Choroid plexus epithelial cell (primary cell): ENCODE results near the gene OLFML1.

Source experiments
- DNase-seq: peaks from one replicate; pipeline ENCODE4 v3.0.0-alpha.2; 2010; ENCODE audit warnings: low read depth
- H3K4me3 ChIP-seq: 2 replicates; pipeline ENCODE4 v1.5.1; 2011; ENCODE audit warnings: low read depth, mild to moderate bottlenecking, control low read depth, low read length, moderate library complexity
- TF ChIP-seq, protein P1 (sequence below): conservative IDR thresholded peaks from 2 replicates; pipeline ENCODE4 v1.5.1; 2011; ENCODE audit warnings: low read depth, mild to moderate bottlenecking, control low read depth, inconsistent platforms, low read length, moderate library complexity

The OLFML1 gene

GRCh38 chr11:7545611-7546010 lies 60.3 kb downstream of the OLFML1 start:
- no peak for DNase-seq
- H3K4me3 ChIP-seq = no peak overlapping the region
- TF ChIP-seq, protein P1, sequence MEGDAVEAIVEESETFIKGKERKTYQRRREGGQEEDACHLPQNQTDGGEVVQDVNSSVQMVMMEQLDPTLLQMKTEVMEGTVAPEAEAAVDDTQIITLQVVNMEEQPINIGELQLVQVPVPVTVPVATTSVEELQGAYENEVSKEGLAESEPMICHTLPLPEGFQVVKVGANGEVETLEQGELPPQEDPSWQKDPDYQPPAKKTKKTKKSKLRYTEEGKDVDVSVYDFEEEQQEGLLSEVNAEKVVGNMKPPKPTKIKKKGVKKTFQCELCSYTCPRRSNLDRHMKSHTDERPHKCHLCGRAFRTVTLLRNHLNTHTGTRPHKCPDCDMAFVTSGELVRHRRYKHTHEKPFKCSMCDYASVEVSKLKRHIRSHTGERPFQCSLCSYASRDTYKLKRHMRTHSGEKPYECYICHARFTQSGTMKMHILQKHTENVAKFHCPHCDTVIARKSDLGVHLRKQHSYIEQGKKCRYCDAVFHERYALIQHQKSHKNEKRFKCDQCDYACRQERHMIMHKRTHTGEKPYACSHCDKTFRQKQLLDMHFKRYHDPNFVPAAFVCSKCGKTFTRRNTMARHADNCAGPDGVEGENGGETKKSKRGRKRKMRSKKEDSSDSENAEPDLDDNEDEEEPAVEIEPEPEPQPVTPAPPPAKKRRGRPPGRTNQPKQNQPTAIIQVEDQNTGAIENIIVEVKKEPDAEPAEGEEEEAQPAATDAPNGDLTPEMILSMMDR = no peak

DNA sequence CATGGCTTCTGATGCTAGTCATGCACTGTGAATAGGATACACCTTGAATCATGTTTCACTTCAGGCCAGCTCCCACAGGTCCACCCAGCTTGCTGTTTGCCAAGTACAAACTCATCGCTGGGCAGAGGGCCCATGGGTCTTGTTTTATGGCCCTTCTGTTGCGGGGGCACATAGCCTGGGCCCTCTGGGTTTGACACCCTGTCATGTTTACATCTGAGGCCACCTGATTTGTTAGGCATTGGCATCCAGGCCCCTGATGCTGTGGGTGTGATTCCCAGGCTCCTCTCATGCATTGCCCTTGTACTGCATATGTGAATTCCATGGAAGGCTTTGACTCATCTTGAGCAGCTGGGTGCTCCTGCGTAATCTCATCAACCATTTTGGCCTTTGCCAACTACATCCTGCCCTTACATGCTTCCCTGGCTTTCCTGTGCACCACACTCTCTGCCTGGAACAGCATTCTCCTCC lies 61.1 kb downstream of the OLFML1 start:
- DNase-seq = no peak
- H3K4me3 ChIP-seq = no peak overlapping the region
- TF ChIP-seq, protein P1 = no peak

DNA sequence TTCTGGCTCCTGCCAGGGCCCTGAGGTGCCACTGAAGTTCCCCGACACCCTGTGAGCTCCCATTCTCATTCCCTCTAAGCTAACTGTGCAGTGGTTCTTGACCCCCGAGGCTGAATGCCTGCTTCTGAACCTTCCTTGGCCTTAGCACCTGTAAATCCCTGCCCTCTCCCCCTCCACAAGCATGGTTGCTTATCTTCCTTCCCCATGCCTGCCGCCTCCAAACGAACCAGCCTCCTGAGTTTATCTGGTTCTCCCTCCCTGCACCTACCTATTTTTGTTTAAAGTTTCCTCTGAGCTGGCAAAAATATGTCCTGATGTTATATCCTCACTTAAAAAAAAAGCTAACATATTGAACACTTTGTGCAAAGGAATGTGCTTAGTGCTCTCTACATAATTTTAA lies 62.4 kb downstream of the OLFML1 start:
- TF ChIP-seq, protein P1 = no peak
- H3K4me3 ChIP-seq = no peak overlapping the region
- DNase-seq = no peak

GRCh38 chr11:7548659-7549274 lies 63.5 kb downstream of the OLFML1 start:
- no peak overlapping the region for H3K4me3 ChIP-seq
- TF ChIP-seq, protein P1 = peak; percentile 9
- DNase-seq = no peak

GRCh38 chr11:7549681-7550080 lies 64.4 kb downstream of the OLFML1 start:
- H3K4me3 ChIP-seq = no peak overlapping the region
- DNase-seq = no peak
- TF ChIP-seq, protein P1 = no peak

- H3K4me3 ChIP-seq = no peak overlapping the region
- DNase-seq = peak; percentile 81
- TF ChIP-seq, protein P1 = no peak
Measured at GRCh38 chr11:7551571-7551970, 66.3 kb downstream of the OLFML1 start.

DNA sequence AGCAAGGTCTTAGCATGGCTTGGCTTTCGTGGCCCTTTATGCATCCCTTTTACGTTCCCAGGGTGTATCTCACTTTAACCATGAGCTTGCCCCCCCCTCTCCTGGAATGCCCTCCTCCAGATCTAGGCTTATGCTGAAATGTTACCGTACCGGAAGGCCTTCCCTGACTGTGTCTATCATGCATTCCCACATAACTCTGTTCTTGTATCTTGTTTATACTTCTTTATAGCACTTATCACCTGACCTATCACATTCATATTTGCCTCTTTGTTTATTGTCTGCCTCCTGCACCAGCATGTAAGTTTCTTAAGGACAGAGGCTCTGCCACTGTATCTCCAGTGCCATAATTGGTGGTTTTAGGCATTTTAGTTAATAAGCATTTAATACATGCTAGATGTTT lies 67.4 kb downstream of the OLFML1 start:
- no peak for DNase-seq
- TF ChIP-seq, protein P1 = no peak
- H3K4me3 ChIP-seq = no peak overlapping the region
